Measurements from ENCODE around the gene COMT.

- no peak for TF ChIP-seq FOXA1 (IDR thresholded peaks at IDR 0.05)
- TF ChIP-seq SP1 (IDR thresholded peaks at IDR 0.05): no peak
- no peak for TF ChIP-seq FOXK2 (IDR thresholded peaks at IDR 0.05)
- no peak for TF ChIP-seq SUZ12 (IDR thresholded peaks at IDR 0.05)
- no peak for TF ChIP-seq L3MBTL2 (conservative IDR thresholded peaks at IDR 0.05)
- TF ChIP-seq ELF4 (IDR thresholded peaks at IDR 0.05): no peak
- TF ChIP-seq FOXM1 (IDR thresholded peaks at IDR 0.05; ENCODE audit: borderline replicate concordance): no peak
- no peak for TF ChIP-seq ZNF384 (IDR thresholded peaks at IDR 0.05)
- TF ChIP-seq ARNT (IDR thresholded peaks at IDR 0.05): no peak
- TF ChIP-seq, protein P1, sequence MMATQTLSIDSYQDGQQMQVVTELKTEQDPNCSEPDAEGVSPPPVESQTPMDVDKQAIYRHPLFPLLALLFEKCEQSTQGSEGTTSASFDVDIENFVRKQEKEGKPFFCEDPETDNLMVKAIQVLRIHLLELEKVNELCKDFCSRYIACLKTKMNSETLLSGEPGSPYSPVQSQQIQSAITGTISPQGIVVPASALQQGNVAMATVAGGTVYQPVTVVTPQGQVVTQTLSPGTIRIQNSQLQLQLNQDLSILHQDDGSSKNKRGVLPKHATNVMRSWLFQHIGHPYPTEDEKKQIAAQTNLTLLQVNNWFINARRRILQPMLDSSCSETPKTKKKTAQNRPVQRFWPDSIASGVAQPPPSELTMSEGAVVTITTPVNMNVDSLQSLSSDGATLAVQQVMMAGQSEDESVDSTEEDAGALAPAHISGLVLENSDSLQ (IDR thresholded peaks at IDR 0.05): no peak
Observed at GRCh38 chr22:19933341-19934241, 8.0 kb upstream of the COMT start.

Measured in HEK293T (cell line).